ENCODE data around the gene PAGE2B.
"Not testable (repeated sequence)": the region's sequence is repeated elsewhere in the genome, so short reads cannot be mapped to it uniquely, and the experiment has no call there.

Gene PAGE2B

GRCh38 chrX:55109306-55109705 lies 34.5 kb downstream of the PAGE2B start:
- DNase-seq (ENCODE audit: low read depth): no peak

- DNase-seq (ENCODE audit: low read depth): no peak
Observed at GRCh38 chrX:55111578-55112254, 36.9 kb downstream of the PAGE2B start.

- DNase-seq (ENCODE audit: low read depth): not testable (repeated sequence)
Observed at GRCh38 chrX:55116589-55116988, 41.8 kb downstream of the PAGE2B start.

- DNase-seq (ENCODE audit: low read depth): no peak
Observed at GRCh38 chrX:55118574-55118973, 43.7 kb downstream of the PAGE2B start.

GRCh38 chrX:55119271-55119670 lies 44.4 kb downstream of the PAGE2B start:
- no peak for DNase-seq (ENCODE audit: low read depth)

DNA sequence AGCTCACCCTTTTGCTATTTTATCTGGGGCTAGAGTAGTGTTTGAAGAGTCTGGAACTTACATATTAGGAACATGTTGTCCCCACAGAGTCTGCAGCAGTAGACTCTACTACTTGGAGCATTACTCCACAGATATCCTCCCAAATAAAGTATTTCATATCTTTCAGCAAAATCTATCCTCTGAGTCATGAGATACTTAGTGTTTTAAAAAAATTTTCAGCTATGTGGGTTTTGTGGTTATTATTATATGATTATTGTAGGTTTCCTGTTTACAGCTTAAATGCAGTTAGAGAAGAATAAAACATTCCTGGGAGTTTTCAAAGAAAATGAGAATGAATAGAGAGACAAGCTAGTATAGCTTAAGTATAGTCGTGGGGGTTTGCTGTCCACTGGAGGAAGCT lies 44.9 kb downstream of the PAGE2B start:
- no peak for DNase-seq (ENCODE audit: low read depth)

- DNase-seq (ENCODE audit: low read depth): no peak
Observed at GRCh38 chrX:55120761-55121358, 46.0 kb downstream of the PAGE2B start.

- DNase-seq (ENCODE audit: low read depth): no peak
Observed at GRCh38 chrX:55123900-55124299, 49.1 kb downstream of the PAGE2B start.

DNA sequence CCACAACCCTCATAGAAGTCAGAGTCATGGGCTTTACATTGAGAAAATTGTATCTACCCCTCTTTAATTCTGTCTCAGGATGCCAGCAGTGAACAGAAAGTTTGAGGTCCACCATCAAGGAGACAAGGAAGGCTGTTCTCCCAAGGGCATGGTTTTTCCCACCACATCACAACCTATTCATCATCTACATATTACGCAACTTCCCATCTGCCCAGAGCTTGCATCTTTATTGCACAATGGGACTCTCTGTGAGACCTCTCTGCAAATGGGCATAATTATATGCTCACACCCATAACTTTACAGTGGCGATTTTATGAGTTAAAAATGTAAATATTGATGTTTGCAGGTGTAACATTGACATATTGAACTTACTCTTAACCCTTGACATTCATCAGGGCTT lies 52.9 kb downstream of the PAGE2B start:
- no peak for DNase-seq (ENCODE audit: low read depth)
